WTC11 (cell line): Measurements from ENCODE around the gene GPHA2. TPM values are rescaled to one million over a fixed set of nuclear protein-coding genes. Genes with fewer than 3 reads are reported as not detected.

ENCODE experiments used
- ATAC-seq: fragments of 200-7000 bp; cut with Tn5 transposase; 2 replicates; pipeline ENCODE4 v1.10.0; 2021; ENCODE audit warnings: mild to moderate bottlenecking, moderate library complexity
- CTCF ChIA-PET: fragments of 300-600 bp; sonication (Branson Sonifier 250); formaldehyde crosslinking; loops from one replicate; lab custom pipeline; 2021; ENCODE audit warnings: antibody characterized with exemption; lab: Charles Lee
- POLR2A ChIA-PET: fragments of 350-600 bp; sonication (Branson Sonifier 250); formaldehyde crosslinking; loops from one replicate; lab custom pipeline; 2021; ENCODE audit warnings: antibody characterized with exemption; lab: Charles Lee
- DNase-seq: peaks from one replicate; pipeline ENCODE4 v3.0.0; 2021; ENCODE audit warnings: low spot score
- H3K27ac Mint-ChIP-seq: 2 replicates; pipeline ENCODE4 v1.8.0; 2021; ENCODE audit warnings: mixed read lengths
- H3K27me3 Mint-ChIP-seq: 2 replicates; pipeline ENCODE4 v1.8.0; 2021; ENCODE audit warnings: low read depth, mild to moderate bottlenecking, moderate library complexity, mixed read lengths
- H3K36me3 Mint-ChIP-seq: 2 replicates; pipeline ENCODE4 v1.8.0; 2021; ENCODE audit warnings: mixed read lengths
- H3K4me1 Mint-ChIP-seq: 2 replicates; pipeline ENCODE4 v1.8.0; 2022; ENCODE audit warnings: mixed read lengths
- H3K4me3 Mint-ChIP-seq: 2 replicates; pipeline ENCODE4 v1.8.0; 2021; ENCODE audit warnings: mild to moderate bottlenecking, moderate library complexity, mixed read lengths
- H3K9me3 Mint-ChIP-seq: 2 replicates; pipeline ENCODE4 v1.8.0; 2021; ENCODE audit warnings: mixed read lengths
- AFF4 ChIP-seq: sonication (generic); formaldehyde crosslinking; IDR thresholded peaks from 2 replicates; pipeline ENCODE4 v1.8.1; 2023; ENCODE audit warnings: mild to moderate bottlenecking, missing genetic modification reagents, borderline replicate concordance
- CBFB ChIP-seq: sonication (generic); formaldehyde crosslinking; IDR thresholded peaks from 2 replicates; pipeline ENCODE4 v1.8.1; 2022; ENCODE audit warnings: mild to moderate bottlenecking, low read depth, missing genetic modification reagents
- E2F5 ChIP-seq: sonication (generic); formaldehyde crosslinking; IDR thresholded peaks from 2 replicates; pipeline ENCODE4 v1.8.1; 2022; ENCODE audit warnings: mild to moderate bottlenecking, moderate library complexity, missing genetic modification reagents
- IRF2 ChIP-seq: sonication (generic); formaldehyde crosslinking; IDR thresholded peaks from 2 replicates; pipeline ENCODE4 v1.8.0; 2022; ENCODE audit warnings: low read depth, missing genetic modification reagents, borderline replicate concordance
- JUN ChIP-seq: sonication (generic); formaldehyde crosslinking; IDR thresholded peaks from 2 replicates; pipeline ENCODE4 v1.8.0; 2023; ENCODE audit warnings: mild to moderate bottlenecking, missing genetic modification reagents
- MYBL2 ChIP-seq: sonication (generic); formaldehyde crosslinking; IDR thresholded peaks from 2 replicates; pipeline ENCODE4 v1.8.1; 2023; ENCODE audit warnings: mild to moderate bottlenecking, moderate library complexity, missing genetic modification reagents
- NFATC4 ChIP-seq: fragments of 250-450 bp; sonication (Bioruptor Pico); IDR thresholded peaks from 2 replicates; pipeline ENCODE4 v1.9.0; 2021; ENCODE audit warnings: mild to moderate bottlenecking
- PRRX2 ChIP-seq: fragments of 250-450 bp; sonication (Bioruptor Pico); IDR thresholded peaks from 2 replicates; pipeline ENCODE4 v1.8.0; 2021; ENCODE audit warnings: mild to moderate bottlenecking
- RORB ChIP-seq: fragments of 250-450 bp; sonication (Bioruptor Pico); IDR thresholded peaks from 2 replicates; pipeline ENCODE4 v1.9.0; 2021; ENCODE audit warnings: mild to moderate bottlenecking
- SMAD4 ChIP-seq: sonication (generic); formaldehyde crosslinking; IDR thresholded peaks from 2 replicates; pipeline ENCODE4 v1.8.0; 2022; ENCODE audit warnings: mild to moderate bottlenecking, missing genetic modification reagents
- SOX15 ChIP-seq: fragments of 250-450 bp; sonication (Bioruptor Pico); IDR thresholded peaks from 2 replicates; pipeline ENCODE4 v1.9.0; 2021; ENCODE audit warnings: mild to moderate bottlenecking
- TEAD1 ChIP-seq: sonication (generic); formaldehyde crosslinking; IDR thresholded peaks from 2 replicates; pipeline ENCODE4 v1.8.0; 2022; ENCODE audit warnings: mild to moderate bottlenecking, missing genetic modification reagents
- ZNF138 ChIP-seq: sonication (generic); formaldehyde crosslinking; conservative IDR thresholded peaks from 2 replicates; pipeline ENCODE4 v1.8.1; 2022; ENCODE audit warnings: mild to moderate bottlenecking, moderate library complexity, missing genetic modification reagents
- ZNF232 ChIP-seq: sonication (generic); formaldehyde crosslinking; IDR thresholded peaks from 2 replicates; pipeline ENCODE4 v1.8.0; 2022; ENCODE audit warnings: mild to moderate bottlenecking, missing genetic modification reagents
- ZNF263 ChIP-seq: sonication (generic); formaldehyde crosslinking; IDR thresholded peaks from 2 replicates; pipeline ENCODE4 v1.8.1; 2022; ENCODE audit warnings: low read depth, mild to moderate bottlenecking, moderate library complexity, missing genetic modification reagents
- ZNF416 ChIP-seq: fragments of 250-450 bp; sonication (Bioruptor Pico); IDR thresholded peaks from 2 replicates; pipeline ENCODE4 v1.9.0; 2021; ENCODE audit warnings: mild to moderate bottlenecking, inconsistent platforms
- ZNF423 ChIP-seq: fragments of 250-450 bp; sonication (Bioruptor Pico); IDR thresholded peaks from 2 replicates; pipeline ENCODE4 v2.1.2; 2022; ENCODE audit warnings: mild to moderate bottlenecking, moderate library complexity
- total RNA-seq: library from RNA; stranded (reverse); gene quantifications from 3 replicates; pipeline ENCODE4 v1.2.3, GENCODE V29; 2021
- TF ChIP-seq, protein P1 (sequence below): sonication (generic); formaldehyde crosslinking; IDR thresholded peaks from 2 replicates; pipeline ENCODE4 v1.8.1; 2023; ENCODE audit warnings: mild to moderate bottlenecking, missing genetic modification reagents, moderate library complexity
- TF ChIP-seq, protein P2 (sequence below): sonication (generic); formaldehyde crosslinking; conservative IDR thresholded peaks from 2 replicates; pipeline ENCODE4 v1.8.1; 2023; ENCODE audit warnings: mild to moderate bottlenecking, low read depth, missing genetic modification reagents, moderate library complexity
- TF ChIP-seq, protein P3 (sequence below): sonication (generic); formaldehyde crosslinking; IDR thresholded peaks from 2 replicates; pipeline ENCODE4 v1.8.0; 2022; ENCODE audit warnings: mild to moderate bottlenecking, missing genetic modification reagents

The GPHA2 gene
- total RNA-seq, 1 experiment from 2014 or later = 1.6 TPM

DNA sequence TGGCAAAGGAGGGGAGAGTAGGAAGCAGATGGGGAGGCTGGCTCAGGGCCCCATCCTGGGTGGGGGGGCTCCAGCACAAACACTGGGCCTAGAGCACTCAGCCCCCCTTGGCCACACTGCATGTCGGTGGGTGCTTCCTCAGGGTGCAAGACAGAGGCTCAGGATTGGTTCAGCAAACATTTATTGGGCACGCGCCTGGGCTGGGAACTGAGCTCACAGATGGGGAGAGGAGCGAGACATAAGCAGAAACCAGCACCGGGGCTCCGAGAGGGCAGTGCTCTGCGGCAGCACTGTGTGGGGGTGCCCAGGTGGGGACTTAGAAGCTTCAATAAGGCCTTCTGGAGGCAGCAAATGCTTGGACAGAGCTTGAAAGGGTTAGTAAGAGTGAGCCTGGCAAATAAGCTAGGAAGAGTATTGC, 45.2 kb downstream of the GPHA2 start:
- Mint-ChIP-seq H3K9me3 (no peaks in the 10 kb centered on the region), H3K36me3 (no peaks in the 10 kb centered on the region), H3K27ac (no peak overlapping the region), H3K4me1 (peaks cover 17% of the 10 kb centered on the region), H3K4me3 (no peak overlapping the region), H3K27me3 (no peaks in the 10 kb centered on the region)
- CTCF ChIA-PET = interaction anchor here (0.8 to 22.9 kb wide), 5 partner anchors 14 to 124 kb away, joined by 3 to 372 read pairs (median 47); partner anchors contain the start of genes ARL2, BATF2, CDC42BPG and EHD1
- POLR2A ChIA-PET = no interaction called here
- DNase-seq = no peak
- TF ChIP-seq ZNF232 (CRISPR knock-in tag) = no peak
- TF ChIP-seq, protein P1, sequence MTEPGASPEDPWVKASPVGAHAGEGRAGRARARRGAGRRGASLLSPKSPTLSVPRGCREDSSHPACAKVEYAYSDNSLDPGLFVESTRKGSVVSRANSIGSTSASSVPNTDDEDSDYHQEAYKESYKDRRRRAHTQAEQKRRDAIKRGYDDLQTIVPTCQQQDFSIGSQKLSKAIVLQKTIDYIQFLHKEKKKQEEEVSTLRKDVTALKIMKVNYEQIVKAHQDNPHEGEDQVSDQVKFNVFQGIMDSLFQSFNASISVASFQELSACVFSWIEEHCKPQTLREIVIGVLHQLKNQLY (CRISPR knock-in tag) = no peak
- TF ChIP-seq IRF2 (CRISPR knock-in tag) = no peak
- no peak for TF ChIP-seq SMAD4 (CRISPR knock-in tag)
- TF ChIP-seq, protein P2, sequence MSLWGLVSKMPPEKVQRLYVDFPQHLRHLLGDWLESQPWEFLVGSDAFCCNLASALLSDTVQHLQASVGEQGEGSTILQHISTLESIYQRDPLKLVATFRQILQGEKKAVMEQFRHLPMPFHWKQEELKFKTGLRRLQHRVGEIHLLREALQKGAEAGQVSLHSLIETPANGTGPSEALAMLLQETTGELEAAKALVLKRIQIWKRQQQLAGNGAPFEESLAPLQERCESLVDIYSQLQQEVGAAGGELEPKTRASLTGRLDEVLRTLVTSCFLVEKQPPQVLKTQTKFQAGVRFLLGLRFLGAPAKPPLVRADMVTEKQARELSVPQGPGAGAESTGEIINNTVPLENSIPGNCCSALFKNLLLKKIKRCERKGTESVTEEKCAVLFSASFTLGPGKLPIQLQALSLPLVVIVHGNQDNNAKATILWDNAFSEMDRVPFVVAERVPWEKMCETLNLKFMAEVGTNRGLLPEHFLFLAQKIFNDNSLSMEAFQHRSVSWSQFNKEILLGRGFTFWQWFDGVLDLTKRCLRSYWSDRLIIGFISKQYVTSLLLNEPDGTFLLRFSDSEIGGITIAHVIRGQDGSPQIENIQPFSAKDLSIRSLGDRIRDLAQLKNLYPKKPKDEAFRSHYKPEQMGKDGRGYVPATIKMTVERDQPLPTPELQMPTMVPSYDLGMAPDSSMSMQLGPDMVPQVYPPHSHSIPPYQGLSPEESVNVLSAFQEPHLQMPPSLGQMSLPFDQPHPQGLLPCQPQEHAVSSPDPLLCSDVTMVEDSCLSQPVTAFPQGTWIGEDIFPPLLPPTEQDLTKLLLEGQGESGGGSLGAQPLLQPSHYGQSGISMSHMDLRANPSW (CRISPR knock-in tag) = no peak
- no peak for TF ChIP-seq ZNF423 (CRISPR knock-in tag)
- no peak for TF ChIP-seq RORB
- no peak for TF ChIP-seq ZNF138 (CRISPR knock-in tag)
- TF ChIP-seq NFATC4 = no peak
- TF ChIP-seq ZNF263 (CRISPR knock-in tag) = no peak
- TF ChIP-seq SOX15 = no peak
- TF ChIP-seq TEAD1 (CRISPR knock-in tag) = no peak
- TF ChIP-seq MYBL2 (CRISPR knock-in tag) = no peak
- no peak for TF ChIP-seq JUN (CRISPR knock-in tag)
- no peak for TF ChIP-seq CBFB
- no peak for TF ChIP-seq E2F5
- no peak for TF ChIP-seq ZNF416
- TF ChIP-seq, protein P3, sequence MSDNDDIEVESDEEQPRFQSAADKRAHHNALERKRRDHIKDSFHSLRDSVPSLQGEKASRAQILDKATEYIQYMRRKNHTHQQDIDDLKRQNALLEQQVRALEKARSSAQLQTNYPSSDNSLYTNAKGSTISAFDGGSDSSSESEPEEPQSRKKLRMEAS (CRISPR knock-in tag) = no peak
- no peak for TF ChIP-seq AFF4 (CRISPR knock-in tag)
- TF ChIP-seq PRRX2 (CRISPR knock-in tag) = no peak
- no peak for ATAC-seq
